NCI-H1092 (cell line): Measurements from ENCODE around the gene VSTM2B.

Experiments
- DNase-seq: peaks from one replicate; lab custom pipeline; 2025; lab: John Stamatoyannopoulos, UW

The VSTM2B gene

DNA sequence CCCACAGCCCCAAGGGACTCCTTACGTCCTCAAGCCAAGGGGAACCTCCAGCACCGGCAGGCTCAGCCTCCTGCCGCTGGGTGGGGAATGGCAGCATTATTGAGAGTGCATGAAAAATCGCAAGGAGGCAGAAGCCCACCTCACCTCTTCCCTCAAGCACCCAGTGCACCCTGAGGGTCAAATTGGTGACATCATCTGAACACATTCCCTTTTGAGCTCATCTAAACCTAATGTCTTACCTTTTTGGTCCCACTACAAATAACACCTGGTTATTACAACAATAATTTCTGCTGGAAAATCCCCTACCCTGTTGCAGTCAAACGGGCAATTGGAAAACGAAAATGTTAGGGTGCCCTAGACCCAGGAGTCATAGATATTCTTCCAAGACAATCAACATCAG, 68.1 kb downstream of the VSTM2B start:
- DNase-seq = no peak

DNA sequence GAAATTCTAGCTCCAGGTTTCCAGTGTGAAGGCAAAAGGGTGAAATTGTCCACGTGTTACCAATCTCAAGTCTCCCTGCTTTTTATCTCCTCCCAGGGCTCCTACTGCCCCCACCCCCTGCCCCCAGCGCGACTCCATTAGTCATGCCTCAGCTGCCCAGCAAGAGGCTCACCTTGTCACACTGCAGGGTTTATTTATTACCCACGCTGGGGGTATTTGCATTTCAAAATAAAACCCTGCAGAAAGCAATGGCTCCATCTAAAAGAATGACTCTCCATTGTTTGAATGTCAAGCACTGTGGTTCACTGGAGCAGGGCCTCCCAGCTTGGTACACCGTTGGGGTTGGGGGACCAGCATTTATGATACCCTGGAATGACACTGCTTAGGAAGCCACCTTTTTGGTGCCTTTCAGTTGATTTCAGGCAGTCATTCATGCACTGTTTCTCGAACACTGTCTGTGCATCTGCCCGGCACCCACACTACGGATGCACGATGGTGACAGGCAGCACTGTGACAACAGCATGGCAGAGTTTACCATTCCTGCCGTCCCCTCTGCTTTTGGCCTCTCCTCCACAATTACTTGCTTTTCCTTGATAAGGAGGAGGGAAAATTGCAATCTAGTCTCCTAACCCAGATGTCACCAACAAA, 70.4 kb downstream of the VSTM2B start:
- no peak for DNase-seq

DNA sequence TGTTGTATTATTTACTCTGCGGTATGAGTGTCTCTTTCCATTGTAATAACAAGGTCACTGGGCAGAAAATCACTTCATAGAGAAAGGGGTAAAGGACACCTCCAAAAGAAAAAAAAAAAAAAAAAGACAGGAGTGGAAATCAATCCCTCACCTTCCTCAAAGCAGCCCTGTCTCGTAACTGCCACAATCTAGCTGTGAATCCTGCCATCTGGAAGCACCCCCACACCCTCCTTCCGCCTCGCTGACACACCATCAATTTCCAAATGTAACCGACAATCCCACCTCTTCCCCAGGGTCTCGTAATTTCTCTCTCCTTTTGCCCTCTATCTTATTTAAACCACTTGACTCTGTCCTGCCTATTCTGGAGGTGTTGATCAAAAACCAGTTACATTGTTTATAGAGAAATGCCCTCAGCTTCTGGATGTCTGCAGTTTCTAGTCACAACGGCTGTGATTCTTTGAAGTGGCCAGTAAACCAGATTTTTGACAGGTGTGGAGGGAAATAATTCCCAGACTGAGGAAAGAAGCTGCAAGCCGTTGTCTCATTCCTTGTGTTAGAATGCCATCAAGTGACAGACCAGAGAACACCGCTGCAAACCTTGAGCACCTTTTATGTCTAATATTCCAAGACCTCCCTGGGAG, 71.2 kb downstream of the VSTM2B start:
- DNase-seq = peak; percentile 32

DNA sequence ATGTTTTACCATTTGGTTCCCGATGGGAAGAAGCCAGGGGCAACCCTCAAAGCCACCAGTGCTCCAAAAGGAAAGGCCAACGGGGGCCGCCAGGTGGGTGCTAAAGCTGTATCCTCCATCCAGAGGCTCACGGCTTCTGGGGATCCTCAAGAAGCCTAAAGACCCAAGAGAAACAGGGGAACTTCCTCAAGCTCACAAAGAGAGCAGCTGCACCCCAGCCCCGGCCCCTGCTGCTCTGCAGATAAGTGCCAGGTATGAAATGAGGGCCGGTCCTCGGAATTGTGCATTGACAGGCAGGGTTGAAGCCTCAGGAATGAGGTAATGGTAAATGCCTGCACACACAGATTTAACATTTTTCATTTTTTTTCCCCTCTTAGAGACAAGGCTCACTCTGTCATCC, 72.2 kb downstream of the VSTM2B start:
- no peak for DNase-seq

DNA sequence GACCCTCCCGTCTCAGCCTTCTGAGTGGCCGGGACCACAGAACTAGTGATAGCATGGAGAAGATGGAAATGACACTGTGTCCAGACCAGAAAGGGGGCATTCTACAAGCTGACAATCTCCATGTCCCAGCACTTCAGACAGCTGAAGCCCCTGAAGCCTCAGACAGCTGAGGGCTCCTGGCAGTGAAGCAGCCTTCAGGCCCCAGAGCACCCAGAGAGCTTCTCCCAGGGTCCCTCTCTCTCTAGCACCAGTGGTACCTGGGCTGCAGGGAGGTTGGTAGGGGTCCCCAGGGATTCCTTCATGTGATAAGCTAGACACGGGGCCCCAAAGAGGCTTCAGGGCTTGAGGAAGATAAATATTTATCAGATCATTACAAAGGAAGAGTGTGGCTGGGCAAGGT, 72.7 kb downstream of the VSTM2B start:
- DNase-seq = no peak

DNA sequence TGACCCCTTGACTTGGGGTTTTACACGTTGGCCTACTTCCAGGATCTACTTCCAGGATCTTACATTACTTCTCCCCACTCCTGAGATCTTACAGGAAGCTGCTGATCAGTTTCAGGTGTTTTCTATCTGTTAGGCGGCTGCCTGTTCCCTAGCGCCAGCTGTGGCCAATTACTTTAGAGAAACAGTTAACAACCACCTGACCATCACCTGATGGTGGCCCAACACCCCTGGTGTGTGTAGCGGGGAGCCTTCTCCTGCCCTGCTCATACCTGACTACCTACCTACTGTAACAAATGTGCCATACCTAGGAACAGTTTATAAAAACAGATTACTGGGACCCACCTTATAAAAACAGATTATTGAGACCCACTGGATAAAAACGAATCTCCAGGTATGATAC, 77.5 kb downstream of the VSTM2B start:
- DNase-seq = no peak

DNA sequence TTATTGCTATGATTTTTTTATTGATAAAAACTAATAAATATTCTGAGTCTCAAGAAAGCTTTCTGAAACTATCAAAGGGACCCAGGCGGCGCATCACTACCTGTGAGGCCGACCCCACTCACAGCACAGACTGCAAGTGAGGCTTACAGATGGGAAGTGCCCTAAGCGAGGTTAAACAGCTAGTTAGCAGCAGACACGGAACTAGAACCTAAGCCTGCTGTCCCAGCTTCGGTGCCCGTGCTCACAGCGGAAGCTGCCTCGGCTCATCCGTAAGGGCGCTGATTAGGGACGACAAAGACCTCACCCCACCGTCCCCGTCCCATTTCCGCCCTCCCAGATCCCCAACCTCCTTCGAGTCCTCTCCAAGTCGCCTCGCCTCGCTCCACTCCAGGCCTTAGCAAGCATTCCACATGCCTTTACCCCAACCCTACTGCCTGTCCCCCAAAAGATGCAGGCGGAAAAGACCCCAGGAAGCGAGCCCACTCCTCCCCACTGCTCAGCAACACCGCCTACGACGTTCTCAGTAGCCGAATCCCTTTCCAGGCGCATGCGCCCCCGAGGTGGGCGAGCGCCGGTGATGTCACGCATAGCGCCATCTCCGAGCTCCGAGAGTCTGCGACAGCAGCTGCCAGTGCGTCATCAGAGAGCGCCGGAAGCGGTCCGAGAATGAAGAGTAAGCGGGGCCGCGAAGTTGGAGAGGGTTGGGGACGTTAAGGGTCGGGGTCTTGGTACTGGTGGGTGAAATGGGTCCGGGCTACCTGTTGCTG, 80.0 kb downstream of the VSTM2B start, which contains the start of gene POP4:
Gene POP4 (plus strand): TSS at position 631 of the 767 bp plus-strand sequence. CDS start 36 bp downstream, at position 667.
- DNase-seq = peak; percentile 92

DNA sequence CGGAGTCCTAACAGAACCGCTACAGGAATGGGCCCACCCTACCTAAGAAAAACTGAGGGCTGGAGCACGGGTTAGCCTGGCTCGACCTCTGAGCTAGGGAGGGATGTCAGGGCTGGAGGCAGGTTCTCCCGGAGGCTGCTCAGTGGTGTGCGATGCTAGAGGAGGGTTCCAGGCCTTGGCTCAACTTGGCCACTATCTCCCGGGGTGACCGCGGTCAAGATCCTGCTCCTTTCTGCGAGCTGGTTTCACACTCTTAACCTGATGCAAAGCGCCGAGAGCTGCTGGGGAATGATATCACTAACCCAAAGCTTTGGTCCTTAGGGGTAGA, 80.6 kb downstream of the VSTM2B start:
- no peak for DNase-seq

DNA sequence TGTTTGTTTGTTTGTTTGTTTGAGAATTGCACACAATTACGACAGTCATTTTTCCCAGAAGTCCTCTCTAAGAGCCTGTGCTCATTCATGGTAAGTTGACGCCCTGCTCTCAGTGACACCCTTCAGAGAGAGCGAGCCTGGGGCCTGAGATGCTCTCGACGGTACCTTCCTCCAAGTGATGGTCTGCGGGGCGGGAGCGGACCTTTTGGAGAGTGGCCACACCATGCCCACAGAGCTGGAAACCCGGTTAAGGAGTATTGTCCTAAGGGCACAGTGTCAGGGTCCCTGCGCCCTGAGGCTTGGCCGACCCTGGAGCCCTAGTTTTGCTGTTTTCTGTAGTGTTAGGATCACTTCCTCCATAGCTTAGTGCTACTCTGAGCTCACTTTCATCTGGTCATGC, 83.8 kb downstream of the VSTM2B start:
- DNase-seq = no peak

DNA sequence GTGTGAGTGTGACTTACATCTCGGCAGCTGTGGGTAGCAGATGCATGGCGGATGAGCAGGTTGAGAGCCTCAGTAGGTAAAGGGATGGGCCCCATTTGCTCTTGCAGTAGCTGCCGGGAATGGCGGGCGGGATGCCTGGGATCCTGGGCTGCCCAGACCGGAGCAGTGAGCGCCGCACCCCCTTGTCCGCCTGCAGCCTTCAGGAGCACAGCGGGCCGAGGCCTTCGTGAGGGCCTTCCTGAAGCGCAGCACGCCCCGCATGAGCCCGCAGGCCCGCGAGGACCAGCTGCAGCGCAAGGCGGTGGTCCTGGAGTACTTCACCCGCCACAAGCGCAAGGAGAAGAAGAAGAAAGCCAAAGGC, 84.4 kb downstream of the VSTM2B start:
- DNase-seq = no peak

DNA sequence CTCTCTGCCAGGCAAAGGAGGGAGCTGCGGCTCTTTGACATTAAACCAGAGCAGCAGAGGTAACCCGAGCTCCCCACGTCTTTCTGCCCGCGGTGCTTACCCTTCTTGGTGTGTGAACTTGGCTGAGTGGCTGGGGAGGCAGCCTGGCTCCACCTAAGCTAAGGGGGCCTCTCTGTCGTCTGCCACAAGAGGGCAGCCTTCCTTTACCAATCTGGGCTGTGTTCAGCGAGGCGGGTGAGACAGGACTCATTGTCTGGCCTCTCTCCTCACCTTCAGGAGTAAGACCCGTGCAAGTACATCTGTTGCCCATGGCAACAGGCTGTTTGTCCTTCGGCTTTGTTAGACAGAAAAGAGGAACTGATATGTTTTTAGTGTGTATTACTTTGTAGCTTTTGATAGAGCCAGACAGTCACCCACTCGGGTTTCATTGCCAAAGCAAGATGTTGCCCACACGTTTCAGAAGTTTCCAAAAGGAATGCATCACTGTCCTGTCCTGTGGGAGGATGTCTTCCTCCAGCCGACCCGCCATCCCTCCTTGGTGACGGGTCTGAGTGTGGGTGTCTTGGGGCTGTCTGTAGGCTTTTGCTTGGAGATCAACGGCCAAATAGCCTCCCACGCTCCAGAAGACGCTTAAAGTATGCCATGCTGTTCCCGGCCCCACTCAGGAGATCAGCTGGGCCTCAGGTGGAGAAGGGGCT, 84.9 kb downstream of the VSTM2B start:
- DNase-seq = peak; percentile 43

DNA sequence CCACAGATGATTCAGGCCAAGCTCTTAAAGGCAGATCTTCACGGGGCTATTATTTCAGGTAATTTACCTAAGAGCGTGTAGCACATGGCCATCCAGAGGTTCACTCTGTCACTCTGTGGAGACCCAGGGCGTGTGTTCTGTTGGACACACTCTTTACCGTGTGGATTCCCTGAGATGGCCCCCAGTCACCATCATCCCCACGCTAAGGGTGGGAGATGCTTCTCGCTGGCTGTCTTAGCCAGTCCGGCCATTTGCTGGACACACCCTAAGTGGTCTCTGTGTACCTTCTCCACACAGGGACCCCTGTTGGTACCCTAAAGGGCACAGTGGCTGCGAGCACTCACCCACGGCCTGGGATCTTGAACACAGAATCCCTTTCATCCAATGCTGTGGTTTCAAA, 86.3 kb downstream of the VSTM2B start:
- DNase-seq = no peak

DNA sequence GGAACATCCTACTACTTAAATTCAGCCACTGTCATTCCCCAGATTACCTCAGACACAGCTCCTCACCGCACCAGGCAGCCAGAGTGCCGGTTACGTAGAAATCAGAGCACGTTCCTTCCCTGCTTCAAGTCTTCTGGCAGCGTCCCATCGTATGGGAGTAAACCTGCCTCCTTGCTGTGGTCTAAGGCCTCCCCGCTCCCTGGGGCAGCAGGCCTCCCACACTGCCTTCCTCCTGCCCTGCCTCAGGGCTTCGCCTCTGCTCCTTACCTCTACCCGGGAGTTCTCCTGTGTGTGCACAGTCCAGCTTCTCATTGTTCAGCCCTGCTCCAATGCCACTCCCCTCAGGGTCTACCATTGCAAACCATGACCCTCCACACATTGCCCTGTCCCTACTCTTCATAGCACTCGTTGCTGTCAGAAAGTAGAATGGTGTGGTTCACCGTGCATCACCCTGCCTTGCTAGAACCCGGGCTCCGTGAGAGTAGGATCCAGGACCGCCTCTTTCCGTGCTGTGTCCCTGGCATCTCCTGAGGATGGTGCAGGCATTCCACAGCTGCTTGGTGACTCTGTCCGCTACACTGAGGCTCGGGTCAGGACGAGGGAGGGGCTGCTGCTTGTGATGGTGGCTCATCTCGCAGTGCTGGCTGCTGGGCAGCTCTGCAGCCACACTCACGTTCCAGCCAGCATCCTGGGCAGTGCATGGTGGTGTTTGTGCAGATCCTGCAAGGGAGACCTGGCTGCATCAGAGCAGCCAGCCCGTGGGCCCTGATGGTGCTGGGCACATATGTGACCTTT, 87.2 kb downstream of the VSTM2B start:
- DNase-seq = no peak

DNA sequence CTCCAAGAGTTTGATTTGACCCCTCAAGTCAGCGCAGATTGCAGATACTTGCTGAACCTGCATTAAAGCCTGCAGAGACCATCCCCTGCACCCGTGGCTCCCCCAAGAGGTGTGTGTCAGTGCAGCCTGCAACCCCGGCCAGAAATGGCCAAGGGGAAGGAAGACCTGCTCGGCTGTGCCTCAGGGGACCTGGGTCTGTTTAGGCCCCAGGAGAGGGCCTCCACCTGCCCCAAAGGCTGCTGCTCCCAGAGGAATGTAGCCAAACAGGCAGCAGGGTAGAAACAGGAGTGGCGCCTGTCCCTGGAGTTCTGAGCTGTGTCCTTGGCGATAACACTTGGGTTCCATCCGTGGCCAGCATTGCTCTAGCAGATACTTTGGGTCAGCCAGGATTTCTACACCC, 88.3 kb downstream of the VSTM2B start:
- no peak for DNase-seq
